Endothelial cell of umbilical vein (primary cell): Measurements from ENCODE around the gene CANT1. TPM values are rescaled to one million over a fixed set of nuclear protein-coding genes. Genes with fewer than 3 reads are reported as not detected.

Experiments
- BruUV-seq: library from RNA; stranded (reverse); fragments of 400-500 nt; replicated peaks from 2 replicates; lab custom pipeline; 2021; lab: Mats Ljungman, UMichigan
- CTCF ChIA-PET: fragments of 300-600, 350-600 bp; sonication (Branson Sonifier 250); formaldehyde crosslinking; loops from one replicate; lab custom pipeline; 2021; ENCODE audit warnings: antibody characterized with exemption, inconsistent platforms; lab: Charles Lee
- POLR2A ChIA-PET: fragments of 300-600, 350-600 bp; sonication (Branson Sonifier 250); formaldehyde crosslinking; loops from one replicate; lab custom pipeline; 2021; ENCODE audit warnings: antibody characterized with exemption, inconsistent platforms; lab: Charles Lee
- DNase-seq: peaks from one replicate; pipeline ENCODE4 v3.0.0-alpha.2; 2011; ENCODE audit warnings: low read depth, low spot score
- FAIRE-seq: peaks from 2 replicates; lab custom pipeline; 2011; peaks lifted over from hg19 to GRCh38; lab: Jason Lieb, UNC
- H2AFZ ChIP-seq: 2 replicates; pipeline ENCODE4 v1.6.0; 2012; ENCODE audit warnings: low read depth, low read length, control low read depth, inconsistent platforms
- H3K27ac ChIP-seq: 2 replicates; pipeline ENCODE4 v1.5.1; 2011; ENCODE audit warnings: low read depth, mild to moderate bottlenecking, control low read depth, low read length, moderate library complexity; ENCODE audit not compliant: insufficient read depth
- H3K27me3 ChIP-seq, 2 experiments: 2 replicates each; pipeline versions ENCODE4 v1.6.0 to v1.6.1; 2011; ENCODE audit warnings: low read length in 2 of 2, mixed read lengths in 1 of 2; ENCODE audit not compliant: control insufficient read depth in 2 of 2, insufficient read depth in 2 of 2
- H3K36me3 ChIP-seq, 2 experiments: 2 replicates in 1 of 2; 3 replicates in 1 of 2; pipeline ENCODE4 v1.5.1; 2011; ENCODE audit warnings: low read length in 2 of 2, mild to moderate bottlenecking in 1 of 2, moderate library complexity in 1 of 2; ENCODE audit not compliant: control insufficient read depth in 2 of 2, insufficient read depth in 2 of 2; ENCODE audit errors: extremely low read depth in 1 of 2
- H3K4me1 ChIP-seq: 3 replicates; pipeline ENCODE4 v1.5.1; 2011; ENCODE audit warnings: mild to moderate bottlenecking, low read length; ENCODE audit not compliant: control insufficient read depth, insufficient read depth; ENCODE audit errors: extremely low read depth
- H3K4me2 ChIP-seq: 2 replicates; pipeline ENCODE4 v1.6.1; 2011; ENCODE audit warnings: low read length, control low read depth, mixed read lengths; ENCODE audit not compliant: insufficient read depth
- H3K4me3 ChIP-seq, 3 experiments: fragments of 200-600 bp in 1 of 3; sonication (generic), shearing (Covaris generic) in 1 of 3; replicated peaks in 1 of 3; 2 replicates each; pipeline ENCODE4 v1.5.1; 2011 to 2016; ENCODE audit warnings: control low read depth in 3 of 3, low read length in 3 of 3, mild to moderate bottlenecking in 2 of 3, inconsistent platforms in 1 of 3, low read depth in 1 of 3, moderate library complexity in 1 of 3; ENCODE audit not compliant: insufficient read depth in 1 of 3
- H3K79me2 ChIP-seq: 2 replicates; pipeline ENCODE4 v1.6.0; 2012; ENCODE audit warnings: low read length, inconsistent platforms; ENCODE audit not compliant: control insufficient read depth, insufficient read depth
- H3K9ac ChIP-seq: replicated peaks from 2 replicates; pipeline ENCODE3; 2011; ENCODE audit warnings: low read length, control low read depth; ENCODE audit not compliant: insufficient read depth; ENCODE audit errors: extremely low read depth
- H3K9me1 ChIP-seq: replicated peaks from 3 replicates; pipeline ENCODE4 v1.6.0; 2011; ENCODE audit warnings: mild to moderate bottlenecking, low read length; ENCODE audit not compliant: control insufficient read depth, insufficient read depth; ENCODE audit errors: extremely low read depth
- H3K9me3 ChIP-seq: replicated peaks from 2 replicates; pipeline ENCODE4 v1.5.1; 2012; ENCODE audit warnings: low read length, inconsistent platforms; ENCODE audit not compliant: control insufficient read depth, insufficient read depth
- H4K20me1 ChIP-seq: replicated peaks from 2 replicates; pipeline ENCODE3; 2011; ENCODE audit warnings: mild to moderate bottlenecking, low read length; ENCODE audit not compliant: control insufficient read depth, insufficient read depth; ENCODE audit errors: extremely low read depth
- EZH2 ChIP-seq: IDR thresholded peaks from 2 replicates; pipeline ENCODE4 v1.6.1; 2012; ENCODE audit warnings: borderline replicate concordance, low read depth, mild to moderate bottlenecking, moderate library complexity, low read length, inconsistent platforms; ENCODE audit not compliant: severe bottlenecking
- FOS ChIP-seq: IDR thresholded peaks from 2 replicates; pipeline ENCODE4 v1.6.1; 2011; ENCODE audit warnings: mild to moderate bottlenecking, low read length, moderate library complexity, borderline replicate concordance; ENCODE audit not compliant: insufficient read depth
- GATA2 ChIP-seq: IDR thresholded peaks from 2 replicates; pipeline ENCODE4 v1.7.0; 2011; ENCODE audit warnings: low read depth, mild to moderate bottlenecking, moderate library complexity, mixed read lengths, low read length; ENCODE audit not compliant: insufficient read length, insufficient read depth
- dilution Hi-C: fragments of 300-500 bp; cut with MboI; formaldehyde crosslinking; loops from one replicate; pipeline ENCODE4 v1.15.0; 2019; ENCODE audit warnings: low sequenced_read_pairs; ENCODE audit not compliant: extremely low pct_ligation_motif_present
- intact Hi-C: fragments of 100-400 bp; cut with micrococcal nuclease; formaldehyde crosslinking; loops from one replicate; pipeline ENCODE4 v1.10.0; 2022
- polyA plus RNA-seq, 4 experiments: library from polyadenylated mRNA; depleted of rRNA in 3 of 4; stranded (reverse) in 3 of 4; unstranded in 1 of 4; fragments of >200 nt; gene quantifications; 2 replicates each; pipeline versions ENCODE4 v1.2.1 to v1.2.3, GENCODE V29; 2011 to 2012; ENCODE audit warnings: missing spikeins in 1 of 4
- total RNA-seq: library from RNA; stranded (reverse); gene quantifications from 2 replicates; pipeline ENCODE4 v1.2.3, GENCODE V29; 2021
- TF ChIP-seq, protein P1 (sequence below), 2 donors: IDR thresholded peaks; 1 replicate in 1 of 2; 2 replicates in 1 of 2; pipeline ENCODE4 v1.5.1; 2011; ENCODE audit warnings: low read length in 2 of 2, mild to moderate bottlenecking in 2 of 2, moderate library complexity in 2 of 2, control low read depth in 1 of 2, inconsistent platforms in 1 of 2, low read depth in 1 of 2; ENCODE audit not compliant: insufficient read depth in 1 of 2; ENCODE audit errors: extremely low read depth in 1 of 2
- TF ChIP-seq, protein P2 (sequence below): IDR thresholded peaks from 2 replicates; pipeline ENCODE4 v1.6.1; 2011; ENCODE audit not compliant: insufficient read depth, insufficient read length

CANT1 gene
- total and polyA plus RNA-seq, 2 donors (not counting 3 experiments of a cell fraction or from before 2014, with no cell fraction given): 85.0 to 93.6 TPM

DNA sequence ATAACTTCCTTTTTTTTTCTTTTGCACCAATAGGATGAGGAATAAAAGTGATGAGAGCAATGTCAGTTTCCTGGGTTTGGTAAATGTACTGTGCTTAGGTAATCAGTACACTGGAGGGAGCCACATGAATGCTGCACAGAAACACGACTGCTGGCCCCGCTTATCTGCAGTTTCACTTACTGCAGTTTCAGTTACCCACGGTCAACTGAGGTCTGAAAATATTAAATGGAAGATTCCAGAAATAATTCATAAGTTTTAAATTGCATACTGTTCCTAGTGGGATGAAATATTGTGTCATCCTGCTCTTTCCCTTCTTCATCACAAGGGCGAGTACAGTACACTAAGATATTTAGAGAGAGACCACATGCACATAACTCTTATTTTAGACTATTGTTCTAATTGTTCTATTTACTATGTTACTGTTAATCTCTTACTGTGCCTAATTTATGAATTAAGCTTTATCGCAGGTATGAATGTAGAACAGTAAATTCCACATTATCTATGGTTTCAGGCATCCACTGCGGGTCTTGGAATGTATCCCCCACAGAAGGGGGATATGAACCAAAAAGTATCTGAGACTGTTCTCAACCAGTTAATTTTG is 23.4 kb downstream of the CANT1 start:
- intact Hi-C loops (loop anchor here (2.0 kb wide), 1 partner anchor 57 kb away; no protein-coding TSS in a partner anchor), dilution Hi-C loops (no loop called here)
- peak; percentile 60 for DNase-seq
- Histone ChIP-seq H3K9me3 (no peaks in the 10 kb centered on the region), H3K4me1 (peaks cover 28% of the 10 kb centered on the region), H3K79me2 (no peaks in the 10 kb centered on the region), H3K36me3 (peaks cover 2 to 8% of the 10 kb centered on the region in 2 experiments), H3K9me1 (no peaks in the 10 kb centered on the region), H3K4me2 (peak overlapping the region; percentile 89), H3K27ac (peak overlapping the region; percentile 96), H4K20me1 (no peaks in the 10 kb centered on the region), H3K4me3 (peak overlapping the region in 1 of 3 experiments; percentile 49), H3K27me3 (no peaks in the 10 kb centered on the region), H2AFZ (no peak overlapping the region), H3K9ac (peak overlapping the region; percentile 70)
- TF ChIP-seq, protein P1, sequence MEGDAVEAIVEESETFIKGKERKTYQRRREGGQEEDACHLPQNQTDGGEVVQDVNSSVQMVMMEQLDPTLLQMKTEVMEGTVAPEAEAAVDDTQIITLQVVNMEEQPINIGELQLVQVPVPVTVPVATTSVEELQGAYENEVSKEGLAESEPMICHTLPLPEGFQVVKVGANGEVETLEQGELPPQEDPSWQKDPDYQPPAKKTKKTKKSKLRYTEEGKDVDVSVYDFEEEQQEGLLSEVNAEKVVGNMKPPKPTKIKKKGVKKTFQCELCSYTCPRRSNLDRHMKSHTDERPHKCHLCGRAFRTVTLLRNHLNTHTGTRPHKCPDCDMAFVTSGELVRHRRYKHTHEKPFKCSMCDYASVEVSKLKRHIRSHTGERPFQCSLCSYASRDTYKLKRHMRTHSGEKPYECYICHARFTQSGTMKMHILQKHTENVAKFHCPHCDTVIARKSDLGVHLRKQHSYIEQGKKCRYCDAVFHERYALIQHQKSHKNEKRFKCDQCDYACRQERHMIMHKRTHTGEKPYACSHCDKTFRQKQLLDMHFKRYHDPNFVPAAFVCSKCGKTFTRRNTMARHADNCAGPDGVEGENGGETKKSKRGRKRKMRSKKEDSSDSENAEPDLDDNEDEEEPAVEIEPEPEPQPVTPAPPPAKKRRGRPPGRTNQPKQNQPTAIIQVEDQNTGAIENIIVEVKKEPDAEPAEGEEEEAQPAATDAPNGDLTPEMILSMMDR (IDR thresholded peaks at IDR 0.05; ENCODE audit: extremely low read depth in 1 of 2, insufficient read depth in 1 of 2, low read depth in 1 of 2, low read length in 2 of 2): peak; percentile 12 to 20
- TF ChIP-seq, protein P2, sequence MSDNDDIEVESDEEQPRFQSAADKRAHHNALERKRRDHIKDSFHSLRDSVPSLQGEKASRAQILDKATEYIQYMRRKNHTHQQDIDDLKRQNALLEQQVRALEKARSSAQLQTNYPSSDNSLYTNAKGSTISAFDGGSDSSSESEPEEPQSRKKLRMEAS: no peak
- TF ChIP-seq GATA2 (no peak), FOS (no peak), EZH2 (no peak)
- FAIRE-seq: peak; percentile 62
- no TSS peak for BruUV-seq
- ChIA-PET POLR2A (no interaction called here), CTCF (interaction anchor here (0.7 to 2.9 kb wide), 8 partner anchors 10 to 121 kb away, joined by 3 to 15 read pairs (median 6); no protein-coding TSS in a partner anchor)
